ENCODE data around the gene IFNL1.

Gene IFNL1

DNA sequence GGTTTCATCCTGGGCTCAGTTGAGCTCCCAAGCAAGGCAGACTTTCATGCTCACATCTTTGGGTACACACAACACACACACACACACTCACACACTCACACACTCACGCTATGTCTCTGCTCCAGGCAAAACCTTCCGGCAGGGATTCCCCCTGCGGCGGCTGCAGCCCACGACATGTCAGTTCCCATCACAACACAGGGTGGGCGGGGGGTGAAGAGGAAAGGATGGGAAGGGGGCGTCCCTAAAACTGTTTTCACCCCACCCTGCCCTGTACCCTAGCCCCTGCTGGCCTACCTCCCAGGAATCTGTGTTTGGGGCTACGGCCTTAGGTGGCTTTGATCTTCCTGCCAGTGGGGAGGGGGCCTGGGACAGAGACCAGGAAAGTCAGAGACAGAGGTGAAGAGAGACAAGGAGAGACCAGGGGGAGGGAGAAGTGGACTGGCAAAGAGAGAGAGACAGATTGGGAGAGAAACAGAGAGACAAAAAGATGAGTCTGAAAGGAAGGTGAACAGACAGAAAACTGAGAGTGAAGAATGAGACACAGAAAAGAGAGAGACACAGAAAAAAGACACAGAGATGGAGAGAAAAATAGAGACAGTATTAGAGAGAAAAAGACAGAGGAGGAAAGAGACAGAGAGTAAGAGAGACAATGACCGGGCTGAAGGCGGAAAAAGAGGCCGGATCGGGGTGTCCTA is 20.6 kb downstream of the IFNL1 start:
- TF ChIP-seq, protein P1, sequence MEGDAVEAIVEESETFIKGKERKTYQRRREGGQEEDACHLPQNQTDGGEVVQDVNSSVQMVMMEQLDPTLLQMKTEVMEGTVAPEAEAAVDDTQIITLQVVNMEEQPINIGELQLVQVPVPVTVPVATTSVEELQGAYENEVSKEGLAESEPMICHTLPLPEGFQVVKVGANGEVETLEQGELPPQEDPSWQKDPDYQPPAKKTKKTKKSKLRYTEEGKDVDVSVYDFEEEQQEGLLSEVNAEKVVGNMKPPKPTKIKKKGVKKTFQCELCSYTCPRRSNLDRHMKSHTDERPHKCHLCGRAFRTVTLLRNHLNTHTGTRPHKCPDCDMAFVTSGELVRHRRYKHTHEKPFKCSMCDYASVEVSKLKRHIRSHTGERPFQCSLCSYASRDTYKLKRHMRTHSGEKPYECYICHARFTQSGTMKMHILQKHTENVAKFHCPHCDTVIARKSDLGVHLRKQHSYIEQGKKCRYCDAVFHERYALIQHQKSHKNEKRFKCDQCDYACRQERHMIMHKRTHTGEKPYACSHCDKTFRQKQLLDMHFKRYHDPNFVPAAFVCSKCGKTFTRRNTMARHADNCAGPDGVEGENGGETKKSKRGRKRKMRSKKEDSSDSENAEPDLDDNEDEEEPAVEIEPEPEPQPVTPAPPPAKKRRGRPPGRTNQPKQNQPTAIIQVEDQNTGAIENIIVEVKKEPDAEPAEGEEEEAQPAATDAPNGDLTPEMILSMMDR (conservative IDR thresholded peaks at IDR 0.05): no peak
- TF ChIP-seq ZFX (IDR thresholded peaks at IDR 0.05): no peak
- H3K27ac ChIP-seq: no peak overlapping the region

DNA sequence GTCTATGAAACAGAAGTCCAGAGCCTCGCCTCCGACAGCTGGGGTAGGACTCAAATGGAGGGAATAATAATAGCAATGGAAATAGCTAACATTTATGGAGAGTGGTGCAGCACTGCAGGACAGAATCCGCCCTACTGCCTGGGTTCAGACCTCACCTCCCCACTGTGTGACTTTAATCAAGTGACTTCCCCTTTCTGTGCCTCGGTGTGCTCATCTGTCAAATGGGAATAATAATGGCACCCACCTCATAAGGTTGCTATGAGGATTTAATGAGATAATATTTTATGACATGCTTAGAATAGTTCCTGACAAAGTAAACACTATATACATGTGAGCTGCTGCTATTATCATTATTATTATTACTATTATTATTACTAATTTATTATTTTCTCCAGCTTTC is 21.3 kb downstream of the IFNL1 start:
- H3K27ac ChIP-seq: no peak overlapping the region
- no peak for TF ChIP-seq ZFX (IDR thresholded peaks at IDR 0.05)
- TF ChIP-seq, protein P1 (conservative IDR thresholded peaks at IDR 0.05): no peak

DNA sequence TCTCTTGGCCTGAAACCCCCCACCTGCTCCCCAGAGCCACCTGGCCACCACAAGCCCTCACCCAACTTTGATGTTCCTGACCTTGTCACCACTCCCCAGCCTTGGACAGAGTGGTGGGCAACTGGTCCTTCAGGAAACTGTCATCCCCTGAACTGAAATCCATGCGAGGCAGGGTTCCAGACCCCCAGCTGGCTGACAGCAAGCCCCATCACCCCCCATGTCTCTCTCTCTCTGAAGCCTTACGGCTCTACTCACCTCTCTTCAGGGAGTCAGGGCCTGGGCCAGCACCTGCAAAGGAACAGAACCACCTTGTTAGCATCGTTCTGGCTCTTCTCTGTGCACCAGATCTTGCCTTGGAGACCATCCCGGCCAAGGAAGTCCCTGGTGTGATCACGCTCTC is 21.9 kb downstream of the IFNL1 start:
- TF ChIP-seq ZFX (IDR thresholded peaks at IDR 0.05): no peak
- TF ChIP-seq, protein P1 (conservative IDR thresholded peaks at IDR 0.05): no peak
- H3K27ac ChIP-seq: no peak overlapping the region

DNA sequence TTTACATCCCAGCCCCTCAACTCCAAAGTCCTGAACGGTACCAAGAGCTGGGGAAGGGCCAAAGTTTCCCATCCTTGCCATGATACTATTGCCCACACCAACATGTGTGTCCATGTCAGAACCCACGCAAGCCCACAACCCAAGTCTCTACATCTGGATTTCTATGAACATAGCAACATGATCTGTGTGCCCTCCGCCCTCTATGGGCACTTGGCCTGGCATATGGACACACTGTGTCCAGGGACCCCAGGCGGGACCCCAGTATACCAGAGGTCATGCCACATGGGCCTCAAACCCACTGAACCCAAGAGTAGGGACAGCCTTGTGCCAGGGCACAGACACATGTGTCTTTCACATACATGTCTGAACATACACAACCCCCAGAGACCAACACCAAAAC is 22.5 kb downstream of the IFNL1 start:
- no peak overlapping the region for H3K27ac ChIP-seq
- no peak for TF ChIP-seq ZFX (IDR thresholded peaks at IDR 0.05)
- TF ChIP-seq, protein P1 (conservative IDR thresholded peaks at IDR 0.05): no peak

DNA sequence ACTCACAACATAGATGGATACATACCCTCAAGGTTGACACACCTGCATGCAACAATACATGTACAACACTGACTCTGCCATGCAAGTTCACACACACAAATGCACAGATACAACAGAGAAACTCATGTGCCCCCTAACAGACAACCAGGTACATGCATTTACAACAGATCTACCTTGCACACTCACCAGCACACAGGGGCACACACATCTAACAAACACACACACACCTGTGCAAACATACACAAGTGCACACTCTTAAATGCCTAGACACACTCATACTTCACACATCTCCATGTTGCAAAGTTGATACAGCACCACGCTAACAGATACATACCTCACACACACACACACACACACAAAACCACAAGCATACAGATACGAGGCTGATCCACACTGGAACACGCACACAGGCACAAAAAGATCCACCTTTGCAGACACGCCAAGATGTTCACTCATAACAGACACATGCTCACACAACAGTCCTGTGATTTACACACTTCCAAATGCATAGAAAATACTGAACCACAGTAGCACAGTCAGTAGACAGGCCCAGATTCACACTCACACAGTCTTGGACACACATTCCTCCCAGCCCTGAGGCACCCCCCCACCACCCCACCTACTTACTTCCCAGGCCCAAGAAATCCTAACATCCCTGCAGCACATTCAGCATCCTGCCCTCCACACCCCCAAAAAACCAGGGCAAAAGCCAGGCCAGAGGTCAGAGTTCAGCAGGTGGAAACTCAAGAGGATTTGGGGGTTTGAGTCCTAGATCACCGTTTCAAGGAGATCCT is 23.1 kb downstream of the IFNL1 start:
- H3K27ac ChIP-seq: peak overlapping the region; percentile 83

DNA sequence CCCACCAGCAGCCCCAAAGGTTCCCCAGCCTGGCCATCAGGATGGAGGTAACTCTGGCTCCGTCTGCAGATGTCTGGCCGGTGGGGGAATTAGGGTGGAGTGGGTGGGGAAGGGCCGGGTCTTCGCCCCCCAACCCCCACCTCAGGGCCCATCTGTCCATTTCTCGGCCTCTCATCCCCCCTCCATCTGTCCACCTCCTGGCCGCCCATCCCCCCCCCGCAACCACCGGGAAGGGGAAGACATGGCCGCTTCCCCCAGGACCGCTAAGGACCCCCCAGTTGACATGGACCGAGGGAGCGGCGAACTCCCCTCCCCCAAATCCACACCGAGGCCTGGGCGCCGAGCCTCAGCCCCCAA is 23.7 kb downstream of the IFNL1 start:
- TF ChIP-seq, protein P1 (conservative IDR thresholded peaks at IDR 0.05): no peak
- TF ChIP-seq ZFX (IDR thresholded peaks at IDR 0.05): no peak
- peak overlapping the region; percentile 83 for H3K27ac ChIP-seq

More for the DNA sequence above, 23.1 kb downstream of the IFNL1 start:
- TF ChIP-seq ZFX (IDR thresholded peaks at IDR 0.05): no peak

DNA sequence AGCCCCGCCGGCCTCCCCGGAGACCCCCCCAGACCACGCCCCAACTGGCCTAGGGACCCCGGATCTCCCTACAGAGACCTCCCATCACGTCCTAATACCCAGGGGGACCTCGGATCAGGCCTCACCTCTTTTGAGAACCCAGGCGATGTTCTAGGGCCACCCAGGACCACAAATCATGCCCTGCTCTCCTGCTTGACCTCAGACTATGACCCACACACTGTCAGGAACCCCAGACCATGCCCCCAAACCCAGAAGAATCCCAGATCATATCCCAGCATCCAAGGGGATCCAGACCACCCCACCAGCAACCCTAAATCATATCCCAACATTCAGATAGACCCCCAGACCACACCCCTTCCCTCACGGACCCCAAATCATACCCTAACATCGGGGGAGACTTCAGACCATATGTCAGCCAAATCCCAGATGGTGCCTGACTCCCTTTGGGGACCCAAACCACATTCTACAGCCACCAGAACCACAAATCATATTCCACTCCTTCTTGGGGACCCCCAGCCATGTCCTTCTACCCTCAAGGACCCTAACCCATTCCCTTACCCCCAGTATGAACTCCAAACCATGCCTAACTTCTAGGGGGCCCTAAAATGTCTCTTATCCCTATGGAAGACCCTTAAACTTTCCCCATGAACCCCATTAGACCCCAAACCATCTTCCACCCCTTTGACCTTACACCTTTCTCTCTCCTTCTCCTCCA is 25.1 kb downstream of the IFNL1 start:
- H3K27ac ChIP-seq: peak overlapping the region; percentile 83; the same call in 1 of the 2 replicates
- no peak for TF ChIP-seq ZFX (IDR thresholded peaks at IDR 0.05)
- TF ChIP-seq, protein P1 (conservative IDR thresholded peaks at IDR 0.05): no peak
